ENCODE measurements around the gene CFAP251. TPM values are rescaled to one million over a fixed set of nuclear protein-coding genes. Genes with fewer than 3 reads are reported as not detected.

CFAP251 gene
- total and polyA plus RNA-seq, 10 of the 15 experiments (the other 5 are each of a cell fraction or from before 2014, with no cell fraction given) = 0.10 to 0.97 (median 0.64) TPM

DNA sequence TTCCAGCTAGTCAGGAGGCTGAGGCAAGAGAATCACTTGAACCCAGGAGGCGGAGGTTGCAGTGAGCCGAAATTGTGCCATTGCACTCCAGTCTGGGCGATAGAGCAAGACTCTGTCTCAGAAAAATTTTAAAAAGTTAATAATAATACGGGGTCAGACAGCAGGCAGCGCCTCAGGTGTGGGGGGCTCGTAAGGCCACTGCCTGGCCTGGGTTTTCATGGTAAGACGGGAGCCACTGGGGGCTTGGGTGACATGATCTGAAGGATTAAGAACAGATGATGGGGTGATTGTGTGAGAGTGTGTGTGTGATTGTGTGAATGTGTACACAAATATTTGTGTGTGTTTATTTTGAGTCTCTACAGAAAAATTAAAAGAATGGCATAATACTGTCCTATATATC lies 126.9 kb downstream of the CFAP251 start:
- FAIRE-seq = no peak
- TF ChIP-seq HCFC1 (IDR thresholded peaks at IDR 0.05; ENCODE audit: low read length) = no peak
- no peak for TF ChIP-seq GATAD2B (conservative IDR thresholded peaks at IDR 0.05; ENCODE audit: low read depth)
- TF ChIP-seq FOXM1 (IDR thresholded peaks at IDR 0.05; ENCODE audit: low read depth, low read length) = no peak
- TF ChIP-seq MTA3 (IDR thresholded peaks at IDR 0.05; ENCODE audit: borderline replicate concordance, low read length) = no peak
- no peak for TF ChIP-seq ZNF217 (IDR thresholded peaks at IDR 0.05)
- no peak for TF ChIP-seq CHD2 (IDR thresholded peaks at IDR 0.05; ENCODE audit: borderline replicate concordance, low read depth, low read length)
- TF ChIP-seq MEF2A (IDR thresholded peaks at IDR 0.05; ENCODE audit: insufficient read depth, low read depth, low read length) = no peak
- TF ChIP-seq, protein P1, sequence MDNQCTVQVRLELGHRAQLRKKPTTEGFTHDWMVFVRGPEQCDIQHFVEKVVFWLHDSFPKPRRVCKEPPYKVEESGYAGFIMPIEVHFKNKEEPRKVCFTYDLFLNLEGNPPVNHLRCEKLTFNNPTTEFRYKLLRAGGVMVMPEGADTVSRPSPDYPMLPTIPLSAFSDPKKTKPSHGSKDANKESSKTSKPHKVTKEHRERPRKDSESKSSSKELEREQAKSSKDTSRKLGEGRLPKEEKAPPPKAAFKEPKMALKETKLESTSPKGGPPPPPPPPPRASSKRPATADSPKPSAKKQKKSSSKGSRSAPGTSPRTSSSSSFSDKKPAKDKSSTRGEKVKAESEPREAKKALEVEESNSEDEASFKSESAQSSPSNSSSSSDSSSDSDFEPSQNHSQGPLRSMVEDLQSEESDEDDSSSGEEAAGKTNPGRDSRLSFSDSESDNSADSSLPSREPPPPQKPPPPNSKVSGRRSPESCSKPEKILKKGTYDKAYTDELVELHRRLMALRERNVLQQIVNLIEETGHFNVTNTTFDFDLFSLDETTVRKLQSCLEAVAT (IDR thresholded peaks at IDR 0.05) = no peak
- no peak for TF ChIP-seq SMARCA5 (IDR thresholded peaks at IDR 0.05)
- no peak for TF ChIP-seq SIN3A (IDR thresholded peaks at IDR 0.05; ENCODE audit: low read depth, low read length)
- no peak for TF ChIP-seq FOS (IDR thresholded peaks at IDR 0.05; ENCODE audit: borderline replicate concordance, extremely low read depth, insufficient read length)
- no peak for TF ChIP-seq RELA (IDR thresholded peaks at IDR 0.05; ENCODE audit: borderline replicate concordance, partially characterized antibody)
- no peak for TF ChIP-seq IKZF1 (conservative IDR thresholded peaks at IDR 0.05)
- no peak for TF ChIP-seq PAX5 (IDR thresholded peaks at IDR 0.05; ENCODE audit: borderline replicate concordance, low read depth, low read length)
- TF ChIP-seq RB1 (IDR thresholded peaks at IDR 0.05; ENCODE audit: borderline replicate concordance) = no peak
- TF ChIP-seq, protein P2, sequence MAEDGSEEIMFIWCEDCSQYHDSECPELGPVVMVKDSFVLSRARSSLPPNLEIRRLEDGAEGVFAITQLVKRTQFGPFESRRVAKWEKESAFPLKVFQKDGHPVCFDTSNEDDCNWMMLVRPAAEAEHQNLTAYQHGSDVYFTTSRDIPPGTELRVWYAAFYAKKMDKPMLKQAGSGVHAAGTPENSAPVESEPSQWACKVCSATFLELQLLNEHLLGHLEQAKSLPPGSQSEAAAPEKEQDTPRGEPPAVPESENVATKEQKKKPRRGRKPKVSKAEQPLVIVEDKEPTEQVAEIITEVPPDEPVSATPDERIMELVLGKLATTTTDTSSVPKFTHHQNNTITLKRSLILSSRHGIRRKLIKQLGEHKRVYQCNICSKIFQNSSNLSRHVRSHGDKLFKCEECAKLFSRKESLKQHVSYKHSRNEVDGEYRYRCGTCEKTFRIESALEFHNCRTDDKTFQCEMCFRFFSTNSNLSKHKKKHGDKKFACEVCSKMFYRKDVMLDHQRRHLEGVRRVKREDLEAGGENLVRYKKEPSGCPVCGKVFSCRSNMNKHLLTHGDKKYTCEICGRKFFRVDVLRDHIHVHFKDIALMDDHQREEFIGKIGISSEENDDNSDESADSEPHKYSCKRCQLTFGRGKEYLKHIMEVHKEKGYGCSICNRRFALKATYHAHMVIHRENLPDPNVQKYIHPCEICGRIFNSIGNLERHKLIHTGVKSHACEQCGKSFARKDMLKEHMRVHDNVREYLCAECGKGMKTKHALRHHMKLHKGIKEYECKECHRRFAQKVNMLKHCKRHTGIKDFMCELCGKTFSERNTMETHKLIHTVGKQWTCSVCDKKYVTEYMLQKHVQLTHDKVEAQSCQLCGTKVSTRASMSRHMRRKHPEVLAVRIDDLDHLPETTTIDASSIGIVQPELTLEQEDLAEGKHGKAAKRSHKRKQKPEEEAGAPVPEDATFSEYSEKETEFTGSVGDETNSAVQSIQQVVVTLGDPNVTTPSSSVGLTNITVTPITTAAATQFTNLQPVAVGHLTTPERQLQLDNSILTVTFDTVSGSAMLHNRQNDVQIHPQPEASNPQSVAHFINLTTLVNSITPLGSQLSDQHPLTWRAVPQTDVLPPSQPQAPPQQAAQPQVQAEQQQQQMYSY (CRISPR knock-in tag; IDR thresholded peaks at IDR 0.05) = no peak
- no peak for TF ChIP-seq ASH2L (IDR thresholded peaks at IDR 0.05; ENCODE audit: borderline replicate concordance, low read depth)
- no peak for TF ChIP-seq BMI1 (IDR thresholded peaks at IDR 0.05; ENCODE audit: borderline replicate concordance)
- TF ChIP-seq CBX3 (IDR thresholded peaks at IDR 0.05; ENCODE audit: borderline replicate concordance, low read depth) = no peak
- RAD21 ChIA-PET (ENCODE audit: unreplicated experiment) = no interaction called here
- Histone ChIP-seq H3K79me2 (ENCODE audit: control insufficient read depth, insufficient read depth, low read length) (no peaks in the 10 kb centered on the region), H3K4me2 (ENCODE audit: control insufficient read depth, insufficient read depth) (no peak overlapping the region), H3K9ac (ENCODE audit: control insufficient read depth, insufficient read depth, low read length) (no peak overlapping the region), H3K36me3 (ENCODE audit: control insufficient read depth in 2 of 2, insufficient read depth in 2 of 2, low read length in 1 of 2) (no peaks in the 10 kb centered on the region), H3K27me3 (replicated peaks in 1 of 2; ENCODE audit: control insufficient read depth in 2 of 2, insufficient read depth in 2 of 2, low read length in 1 of 2) (no peaks in the 10 kb centered on the region; a peak in 1 of 4 replicates), H4K20me1 (ENCODE audit: control insufficient read depth, insufficient read depth) (no peaks in the 10 kb centered on the region), H3K4me3 (no peak overlapping the region), H3K27ac (ENCODE audit: control insufficient read depth, insufficient read depth) (no peak overlapping the region), H2AFZ (ENCODE audit: control insufficient read depth, low read depth, low read length) (no peak overlapping the region), H3K9me3 (replicated peaks; ENCODE audit: control insufficient read depth, insufficient read depth, low read length) (no peaks in the 10 kb centered on the region), H3K4me1 (ENCODE audit: control insufficient read depth, insufficient read depth, low read length) (no peaks in the 10 kb centered on the region)
- ATAC-seq = no peak
- SMC1A ChIA-PET (ENCODE audit: uncharacterized antibody, unreplicated experiment) = no interaction called here
- no TSS peak for BruUV-seq (replicated peaks)
- intact Hi-C loops (cut with micrococcal nuclease; ENCODE audit: unreplicated experiment) (no loop called here), in situ Hi-C loops (cut with MboI) (no loop called here)
- no peak for DNase-seq (ENCODE audit: low read depth, low spot score)
- POLR2A ChIA-PET = interaction anchor here (0.5 kb wide), 1 partner anchor 370 kb away, joined by 3 read pairs; no protein-coding TSS in a partner anchor
- CTCF ChIA-PET = no interaction called here
- 89% methylated on average over 7 of the region's 7 CpGs for WGBS (ENCODE audit: insufficient coverage, insufficient replicate concordance, low lambda C conversion rate, missing lambda C conversion rate)

All from GM12878 (cell line).